Measurements from ENCODE around the gene DIS3L2.
"Not testable (repeated sequence)": the region's sequence is repeated elsewhere in the genome, so short reads cannot be mapped to it uniquely, and the experiment has no call there.

DIS3L2 gene

GRCh38 chr2:232310121-232310520, 348.6 kb downstream of the DIS3L2 start:
- peak overlapping the region; percentile 71 for H3K4me3 Mint-ChIP-seq
- peaks cover 53% of the 10 kb centered on the region for H3K4me1 Mint-ChIP-seq
- H3K9me3 Mint-ChIP-seq: no peaks in the 10 kb centered on the region
- peak overlapping the region; percentile 96 for H3K27ac Mint-ChIP-seq (ENCODE audit: low read depth)
- H3K27me3 Mint-ChIP-seq: no peaks in the 10 kb centered on the region
- peaks cover 8% of the 10 kb centered on the region for H3K36me3 Mint-ChIP-seq (ENCODE audit: insufficient read depth)
- peak; percentile 90 for ATAC-seq (replicated peaks; ENCODE audit: extremely low read depth, poor library complexity, severe bottlenecking)
- peak in 1 of 2 donors; percentile 62 for DNase-seq (ENCODE audit: low spot score in 2 of 2)

GRCh38 chr2:232310696-232311095, 349.2 kb downstream of the DIS3L2 start:
- H3K27ac Mint-ChIP-seq (ENCODE audit: low read depth): peak overlapping the region; percentile 96
- no peaks in the 10 kb centered on the region for H3K27me3 Mint-ChIP-seq
- no peak for ATAC-seq (replicated peaks; ENCODE audit: extremely low read depth, poor library complexity, severe bottlenecking)
- H3K36me3 Mint-ChIP-seq (ENCODE audit: insufficient read depth): peaks cover 13% of the 10 kb centered on the region
- H3K9me3 Mint-ChIP-seq: no peaks in the 10 kb centered on the region
- H3K4me1 Mint-ChIP-seq: peaks cover 59% of the 10 kb centered on the region
- peak overlapping the region; percentile 71 for H3K4me3 Mint-ChIP-seq
- DNase-seq (ENCODE audit: low spot score in 2 of 2): no peak

- not testable (repeated sequence) for ATAC-seq (replicated peaks; ENCODE audit: extremely low read depth, poor library complexity, severe bottlenecking); H3K9me3 Mint-ChIP-seq; DNase-seq (ENCODE audit: low spot score in 2 of 2); H3K27ac Mint-ChIP-seq (ENCODE audit: low read depth); H3K27me3 Mint-ChIP-seq
- H3K4me1 Mint-ChIP-seq: peaks cover 76% of the 10 kb centered on the region
- H3K4me3 Mint-ChIP-seq: peak overlapping the region; percentile 16
- H3K36me3 Mint-ChIP-seq (ENCODE audit: insufficient read depth): peaks cover 11% of the 10 kb centered on the region
Measured at GRCh38 chr2:232313645-232314044, 352.1 kb downstream of the DIS3L2 start.

- ATAC-seq (replicated peaks; ENCODE audit: extremely low read depth, poor library complexity, severe bottlenecking) (peak; percentile 93), DNase-seq (ENCODE audit: low spot score in 2 of 2) (peak; percentile 50 to 72)
- H3K4me3 Mint-ChIP-seq: peak overlapping the region; percentile 65
- H3K36me3 Mint-ChIP-seq (ENCODE audit: insufficient read depth): peaks cover 8% of the 10 kb centered on the region
- H3K27me3 Mint-ChIP-seq: no peaks in the 10 kb centered on the region
- peaks cover 70% of the 10 kb centered on the region for H3K4me1 Mint-ChIP-seq
- no peaks in the 10 kb centered on the region for H3K9me3 Mint-ChIP-seq
- H3K27ac Mint-ChIP-seq (ENCODE audit: low read depth): peak overlapping the region; percentile 94
Measured at GRCh38 chr2:232315049-232315922, 353.8 kb downstream of the DIS3L2 start.

- Mint-ChIP-seq H3K4me1 (peaks cover 69% of the 10 kb centered on the region), H3K9me3 (no peaks in the 10 kb centered on the region), H3K27me3 (no peaks in the 10 kb centered on the region), H3K4me3 (peak overlapping the region; percentile 65), H3K27ac (ENCODE audit: low read depth) (peak overlapping the region; percentile 94), H3K36me3 (ENCODE audit: insufficient read depth) (peaks cover 7% of the 10 kb centered on the region)
- no peak for ATAC-seq (replicated peaks; ENCODE audit: extremely low read depth, poor library complexity, severe bottlenecking)
- no peak for DNase-seq (ENCODE audit: low spot score in 2 of 2)
Measured at GRCh38 chr2:232315923-232316299, 354.4 kb downstream of the DIS3L2 start.

- no peak for DNase-seq (ENCODE audit: low spot score in 2 of 2)
- peaks cover 8% of the 10 kb centered on the region for H3K36me3 Mint-ChIP-seq (ENCODE audit: insufficient read depth)
- peaks cover 67% of the 10 kb centered on the region for H3K4me1 Mint-ChIP-seq
Measured at GRCh38 chr2:232316461-232317330, 355.2 kb downstream of the DIS3L2 start.

GRCh38 chr2:232318169-232318855, 356.8 kb downstream of the DIS3L2 start:
- DNase-seq (ENCODE audit: low spot score in 2 of 2): no peak
- no peaks in the 10 kb centered on the region for H3K27me3 Mint-ChIP-seq

More at GRCh38 chr2:232316461-232317330, 355.2 kb downstream of the DIS3L2 start:
- Mint-ChIP-seq H3K9me3 (no peaks in the 10 kb centered on the region), H3K4me3 (peak overlapping the region; percentile 65), H3K27me3 (no peaks in the 10 kb centered on the region), H3K27ac (ENCODE audit: low read depth) (peak overlapping the region; percentile 94)
- ATAC-seq (replicated peaks; ENCODE audit: extremely low read depth, poor library complexity, severe bottlenecking): no peak

GRCh38 chr2:232319067-232319802, 357.7 kb downstream of the DIS3L2 start:
- Mint-ChIP-seq H3K4me1 (peaks cover 58% of the 10 kb centered on the region), H3K36me3 (ENCODE audit: insufficient read depth) (peaks cover 14% of the 10 kb centered on the region), H3K9me3 (no peaks in the 10 kb centered on the region), H3K27me3 (no peaks in the 10 kb centered on the region), H3K4me3 (peak overlapping the region; percentile 7), H3K27ac (ENCODE audit: low read depth) (peak overlapping the region; percentile 78)
- DNase-seq (ENCODE audit: low spot score in 2 of 2) (no peak), ATAC-seq (replicated peaks; ENCODE audit: extremely low read depth, poor library complexity, severe bottlenecking) (no peak)

More at GRCh38 chr2:232318169-232318855, 356.8 kb downstream of the DIS3L2 start:
- ATAC-seq (replicated peaks; ENCODE audit: extremely low read depth, poor library complexity, severe bottlenecking): no peak
- H3K4me1 Mint-ChIP-seq: peaks cover 66% of the 10 kb centered on the region
- peak overlapping the region; percentile 7 for H3K4me3 Mint-ChIP-seq
- H3K36me3 Mint-ChIP-seq (ENCODE audit: insufficient read depth): peaks cover 12% of the 10 kb centered on the region
- H3K27ac Mint-ChIP-seq (ENCODE audit: low read depth): peak overlapping the region; percentile 78
- H3K9me3 Mint-ChIP-seq: no peaks in the 10 kb centered on the region

- Mint-ChIP-seq H3K27me3 (no peaks in the 10 kb centered on the region), H3K4me1 (peaks cover 51% of the 10 kb centered on the region), H3K27ac (ENCODE audit: low read depth) (peak overlapping the region; percentile 16), H3K4me3 (no peak overlapping the region), H3K9me3 (no peaks in the 10 kb centered on the region), H3K36me3 (ENCODE audit: insufficient read depth) (peaks cover 14% of the 10 kb centered on the region)
- DNase-seq (ENCODE audit: low spot score in 2 of 2) (no peak), ATAC-seq (replicated peaks; ENCODE audit: extremely low read depth, poor library complexity, severe bottlenecking) (no peak)
Measured at GRCh38 chr2:232319803-232320442, 358.4 kb downstream of the DIS3L2 start.

- Mint-ChIP-seq H3K27ac (ENCODE audit: low read depth) (peak overlapping the region; percentile 16), H3K27me3 (no peaks in the 10 kb centered on the region), H3K4me3 (no peak overlapping the region), H3K4me1 (peaks cover 46% of the 10 kb centered on the region), H3K36me3 (ENCODE audit: insufficient read depth) (peaks cover 12% of the 10 kb centered on the region), H3K9me3 (no peaks in the 10 kb centered on the region)
- no peak for DNase-seq (ENCODE audit: low spot score in 2 of 2)
- ATAC-seq (replicated peaks; ENCODE audit: extremely low read depth, poor library complexity, severe bottlenecking): no peak
Measured at GRCh38 chr2:232320443-232320803, 358.9 kb downstream of the DIS3L2 start.

GRCh38 chr2:232321156-232321816, 359.8 kb downstream of the DIS3L2 start:
- DNase-seq (ENCODE audit: low spot score in 2 of 2): no peak
- Mint-ChIP-seq H3K36me3 (ENCODE audit: insufficient read depth) (peaks cover 10% of the 10 kb centered on the region), H3K9me3 (no peaks in the 10 kb centered on the region), H3K4me3 (no peak overlapping the region), H3K27ac (ENCODE audit: low read depth) (no peak overlapping the region), H3K4me1 (peaks cover 38% of the 10 kb centered on the region), H3K27me3 (no peaks in the 10 kb centered on the region)
- ATAC-seq (replicated peaks; ENCODE audit: extremely low read depth, poor library complexity, severe bottlenecking): no peak
